Endothelial cell of hepatic sinusoid (primary cell): ENCODE measurements around the gene CDC7.

Source experiments
- in situ Hi-C: cut with HindIII; loops from 2 replicates; pipeline ENCODE4 v1.10.0; 2017; ENCODE audit warnings: low sequenced_read_pairs

CDC7 gene

DNA sequence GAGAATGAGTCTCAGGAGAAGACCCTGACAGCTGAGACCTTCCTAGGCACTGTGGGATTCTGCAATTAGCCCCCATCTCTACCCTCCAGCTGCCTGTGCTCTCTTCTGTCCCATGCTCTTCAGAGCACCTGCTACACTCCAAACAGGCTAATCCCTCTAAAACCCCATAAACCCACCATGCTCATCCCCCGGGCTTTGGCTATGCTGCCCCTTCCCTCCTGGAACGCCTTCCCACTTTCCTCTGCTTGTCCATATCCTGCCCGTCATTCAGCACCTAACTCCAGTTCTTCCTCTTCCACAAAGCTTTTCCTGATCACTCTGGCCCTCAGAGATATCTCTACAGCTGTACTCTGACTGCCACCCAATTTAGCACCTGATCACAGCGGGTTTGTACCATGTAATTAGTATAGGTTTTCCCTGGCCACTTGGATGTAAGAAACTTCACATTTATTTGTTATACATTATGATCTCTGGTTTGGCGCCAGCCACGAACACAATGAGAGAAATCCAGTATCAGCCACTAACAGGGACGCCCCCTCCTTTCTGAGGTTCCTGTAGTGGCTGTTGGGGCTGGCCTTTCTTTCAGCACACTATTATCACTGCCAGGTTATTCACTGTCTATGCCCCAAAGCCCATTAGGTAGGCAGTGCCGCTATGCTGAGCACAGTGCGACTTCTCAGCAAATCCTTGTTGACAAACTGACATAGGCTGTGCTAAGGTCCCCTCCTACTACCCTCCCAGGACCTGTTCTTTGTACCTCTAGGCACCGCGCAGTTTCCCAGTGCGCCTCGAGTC lies 45.1 kb downstream of the CDC7 start:
- in situ Hi-C loops = no loop called here

DNA sequence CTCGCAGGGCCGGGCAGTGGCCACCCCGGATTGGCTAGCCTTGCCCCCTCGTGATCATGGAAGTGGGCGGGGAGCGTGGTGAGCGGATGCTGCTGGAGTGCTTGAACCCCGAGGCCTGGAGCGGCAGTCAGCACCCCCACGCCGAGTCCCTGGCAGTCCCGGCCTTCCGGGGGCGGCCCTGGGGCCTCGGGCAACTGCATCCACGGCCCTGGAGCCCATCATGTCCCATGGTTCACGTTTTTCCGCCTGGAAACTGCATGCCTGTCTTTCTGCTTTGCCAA lies 45.6 kb downstream of the CDC7 start:
- in situ Hi-C loops = no loop called here

DNA sequence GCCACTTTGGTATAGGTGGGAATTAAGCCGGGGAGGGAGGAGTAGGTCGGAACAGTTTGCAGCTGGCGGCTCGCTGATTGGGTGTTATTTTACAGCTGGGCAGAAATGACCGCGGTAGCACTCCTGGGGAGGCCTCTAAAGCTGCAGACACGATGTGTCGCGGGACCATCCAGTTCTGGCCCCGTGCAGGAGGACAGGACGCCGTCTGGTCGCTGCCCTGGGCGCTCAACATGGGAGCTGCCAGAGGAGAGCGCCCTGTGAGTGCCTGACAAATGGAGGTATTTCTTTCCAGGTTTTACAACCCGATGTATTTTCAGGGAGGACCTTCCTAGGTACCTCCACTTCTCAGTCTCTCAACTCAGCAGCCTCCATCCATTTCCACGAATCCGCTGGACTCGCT lies 46.2 kb downstream of the CDC7 start:
- in situ Hi-C loops = no loop called here

DNA sequence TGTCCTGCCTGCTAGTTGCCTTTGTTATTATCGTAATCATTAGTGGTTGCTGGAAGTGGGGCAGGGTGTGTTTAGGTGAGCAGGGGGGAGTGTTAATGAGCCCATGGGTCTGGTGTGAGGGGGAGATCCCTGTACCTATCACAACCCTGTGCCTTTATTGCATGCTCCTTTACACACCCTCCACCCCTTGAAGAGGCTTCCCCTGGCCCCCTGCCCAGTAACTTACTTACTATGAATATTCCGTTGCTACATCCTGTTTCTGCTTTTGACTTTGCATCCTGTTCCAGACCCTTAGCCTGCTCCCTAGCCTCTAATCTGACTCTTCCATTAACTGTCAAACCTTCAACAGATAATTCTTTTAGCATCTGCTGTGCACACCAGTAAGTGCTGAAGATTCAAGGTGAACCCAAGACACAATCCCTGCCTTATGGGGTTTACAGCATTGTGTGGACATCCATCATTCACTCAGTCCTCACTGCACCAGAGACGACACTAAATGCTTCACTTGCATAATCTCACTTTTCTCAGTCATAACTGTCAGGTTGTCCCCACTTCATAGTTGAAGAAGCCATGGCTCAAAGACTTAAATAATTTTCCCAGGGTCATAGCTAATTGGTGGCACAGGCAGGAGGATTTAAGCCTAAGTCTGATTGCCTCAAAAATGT lies 47.9 kb downstream of the CDC7 start:
- in situ Hi-C loops = no loop called here

DNA sequence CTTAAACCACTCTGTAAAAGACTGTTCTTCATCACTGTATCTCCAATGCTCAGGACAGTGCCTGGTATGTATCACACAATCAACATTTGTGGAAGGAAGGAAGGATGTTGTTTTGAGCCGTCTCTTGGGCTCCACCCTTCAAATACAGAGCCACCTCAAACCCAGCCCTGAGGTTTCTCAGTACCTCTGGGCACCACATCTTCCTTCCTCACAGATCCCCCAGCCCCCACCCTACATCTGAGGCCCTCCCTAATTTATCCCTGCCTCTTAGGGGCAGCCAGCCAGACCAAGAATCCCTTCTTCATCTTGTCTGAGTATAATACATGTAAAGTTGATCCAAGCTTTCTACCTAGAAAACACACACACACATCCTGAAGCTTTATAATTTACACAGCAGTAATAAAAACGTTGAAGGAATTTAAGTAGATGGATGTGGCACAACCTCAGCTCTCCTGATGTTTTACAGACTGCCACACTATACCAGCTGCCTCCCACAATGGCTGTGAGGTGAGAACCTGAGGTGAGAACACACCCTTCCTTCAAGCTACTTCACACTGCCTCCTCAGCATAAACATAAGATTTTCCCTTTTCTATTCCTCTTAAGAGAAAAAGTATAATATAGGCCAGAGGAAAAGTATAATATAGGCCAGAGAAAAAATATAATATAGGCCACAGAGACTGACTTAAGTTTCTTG lies 48.5 kb downstream of the CDC7 start:
- in situ Hi-C loops = no loop called here

DNA sequence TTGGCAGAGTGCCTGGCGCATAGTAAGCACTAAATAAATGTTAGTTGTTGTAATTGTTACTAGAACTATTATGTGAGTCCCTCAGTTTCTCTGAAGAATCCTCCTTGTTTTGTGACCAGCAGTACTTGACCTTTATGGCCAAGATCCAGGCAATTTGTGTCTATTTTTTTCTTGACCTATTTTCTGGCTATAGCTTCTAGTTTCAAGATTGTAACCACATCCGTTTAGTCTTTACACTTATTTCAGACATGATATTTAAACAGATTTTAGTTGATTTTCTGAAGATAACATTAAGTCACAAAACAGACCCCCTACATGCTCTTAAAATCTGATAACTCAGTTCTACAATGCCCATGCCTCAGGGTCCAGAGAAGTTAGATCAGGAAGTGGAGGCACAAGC lies 50.3 kb downstream of the CDC7 start:
- in situ Hi-C loops = no loop called here

DNA sequence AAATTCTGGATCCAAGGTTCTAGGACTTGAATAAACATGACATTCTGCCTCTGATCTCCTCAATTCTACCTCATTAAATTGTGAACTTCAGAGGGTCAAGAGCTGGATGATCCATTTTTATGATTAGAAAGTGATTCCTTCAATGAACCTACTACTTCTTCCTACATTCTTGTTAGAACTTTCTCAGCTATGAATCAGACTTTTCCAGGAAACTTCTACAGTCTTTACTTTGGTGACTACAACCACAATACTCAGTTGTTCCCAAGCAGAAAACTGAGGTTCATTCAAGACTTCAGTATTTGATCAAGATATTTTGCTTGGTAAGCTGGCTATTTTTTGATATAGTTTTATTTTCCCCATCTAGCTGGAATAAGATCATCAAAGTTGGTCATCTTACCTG lies 51.4 kb downstream of the CDC7 start:
- in situ Hi-C loops = no loop called here

DNA sequence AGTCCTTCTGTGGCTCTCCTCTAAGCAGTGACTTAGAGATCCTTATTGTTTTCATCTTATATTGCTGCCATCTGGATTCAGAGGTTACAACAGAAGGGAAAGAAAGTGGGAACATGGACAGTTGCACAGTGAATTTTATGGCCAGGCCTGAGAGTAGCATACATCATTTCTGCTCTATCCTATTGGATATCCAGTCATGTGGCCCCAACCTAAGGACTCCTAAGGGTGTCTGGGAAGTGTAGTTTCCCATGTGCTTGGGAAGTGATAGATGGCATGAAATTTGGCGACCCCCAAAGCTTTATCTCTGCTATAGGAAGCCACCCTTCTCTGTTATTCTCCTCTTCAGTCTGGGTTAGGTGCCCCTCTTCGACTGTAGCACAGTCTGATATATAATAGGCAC lies 51.9 kb downstream of the CDC7 start:
- in situ Hi-C loops = no loop called here

DNA sequence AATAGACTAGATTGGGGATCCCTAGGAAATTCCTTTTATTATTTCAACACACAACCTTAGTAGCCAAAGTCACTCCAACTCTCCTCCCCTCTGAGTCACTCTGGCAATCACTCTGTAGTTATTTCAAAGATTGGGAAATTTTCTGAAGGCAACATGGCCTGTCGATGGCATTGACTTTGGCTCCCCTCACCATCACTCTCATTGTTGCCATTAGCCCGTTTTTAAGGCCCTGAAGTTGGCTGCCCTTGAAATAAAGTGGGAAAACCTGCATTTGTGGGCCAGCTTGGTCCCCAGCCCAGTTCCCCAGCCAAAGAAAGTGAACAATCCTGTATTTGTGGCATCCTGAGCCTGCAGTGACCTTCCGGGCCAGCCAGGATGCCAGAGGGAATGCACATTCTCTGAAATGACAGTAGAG lies 52.5 kb downstream of the CDC7 start:
- in situ Hi-C loops = no loop called here

DNA sequence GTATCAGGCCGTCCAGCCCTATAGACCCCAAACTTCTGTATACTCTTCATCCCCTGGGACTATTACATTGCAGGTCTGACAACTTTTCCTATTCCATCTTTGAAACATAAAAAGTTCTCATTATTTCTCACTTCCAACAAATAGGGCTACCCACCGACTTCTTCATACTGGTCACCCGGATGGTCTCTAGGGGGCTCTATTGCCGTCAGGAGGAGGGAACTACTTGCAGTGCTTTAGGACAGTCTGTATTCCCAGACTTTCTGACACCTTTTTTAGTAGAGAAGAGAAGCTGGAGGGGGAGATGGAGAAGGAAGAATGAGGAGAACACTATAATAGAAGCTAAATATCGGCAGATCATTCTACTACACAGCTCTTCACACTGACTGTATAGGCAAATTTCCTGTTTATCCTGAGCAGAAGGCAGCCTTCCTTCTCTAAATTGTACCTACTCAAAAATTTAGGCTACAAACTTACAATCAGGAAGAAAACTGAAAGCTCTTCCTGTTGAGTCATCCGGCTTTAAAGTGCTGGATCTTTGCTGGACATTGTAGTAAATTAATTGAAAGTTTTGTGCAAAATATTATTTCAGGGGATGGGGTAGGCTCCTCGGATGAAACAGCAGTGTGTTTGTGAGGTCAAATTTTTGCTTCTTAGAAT lies 54.6 kb downstream of the CDC7 start:
- in situ Hi-C loops = no loop called here

DNA sequence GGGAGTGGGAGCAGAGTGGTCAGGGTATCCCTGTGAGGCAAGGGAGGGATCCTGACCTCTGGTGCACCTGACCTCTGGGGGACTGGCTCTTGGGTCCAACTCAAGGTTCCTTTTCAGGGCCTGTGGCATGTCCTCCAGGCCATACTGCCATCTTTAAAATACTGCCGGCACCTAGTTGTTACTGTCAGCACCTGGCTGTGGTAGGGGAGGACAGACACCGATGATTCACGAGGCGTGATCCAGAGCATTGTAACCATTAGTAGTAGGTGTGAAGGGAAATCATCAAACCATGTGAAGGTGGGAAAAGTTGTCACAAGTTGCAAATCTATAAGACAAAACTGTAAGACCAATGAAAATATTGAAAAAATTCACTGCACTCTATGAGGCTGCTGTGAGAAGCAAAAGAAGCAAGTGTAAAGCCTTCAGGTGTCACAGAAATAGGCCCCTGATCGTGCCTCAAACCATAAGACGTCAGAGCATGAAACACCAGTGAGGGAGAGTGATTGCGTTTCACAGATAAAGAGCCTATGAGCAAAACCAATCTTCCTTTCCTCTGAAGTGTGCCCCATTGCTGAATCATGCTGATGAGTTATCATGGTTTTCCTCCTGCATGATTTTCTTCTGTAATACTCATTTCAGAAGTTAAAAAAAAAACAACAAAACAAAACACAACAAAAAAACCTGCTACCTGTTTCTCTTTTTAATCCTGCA lies 55.3 kb downstream of the CDC7 start:
- in situ Hi-C loops = no loop called here

DNA sequence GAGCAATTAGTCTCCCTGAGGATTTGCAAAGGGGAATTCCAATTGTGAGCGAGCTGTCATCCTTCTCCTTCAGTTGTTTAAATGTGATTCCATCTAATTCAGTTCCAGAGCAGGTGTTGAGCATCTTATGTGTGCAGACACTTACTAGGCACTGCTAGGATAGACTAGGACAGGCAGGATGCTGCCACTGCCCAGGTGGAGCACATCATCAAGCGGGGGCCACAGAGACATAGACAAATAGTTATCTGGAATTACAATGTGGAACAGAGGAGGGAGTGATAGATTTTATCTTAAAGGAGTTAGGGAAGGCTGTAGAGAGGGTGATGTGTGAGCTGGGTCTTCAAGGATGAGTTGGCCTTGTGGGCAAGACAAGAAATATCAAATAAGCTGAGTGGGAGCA lies 55.9 kb downstream of the CDC7 start:
- in situ Hi-C loops = no loop called here

DNA sequence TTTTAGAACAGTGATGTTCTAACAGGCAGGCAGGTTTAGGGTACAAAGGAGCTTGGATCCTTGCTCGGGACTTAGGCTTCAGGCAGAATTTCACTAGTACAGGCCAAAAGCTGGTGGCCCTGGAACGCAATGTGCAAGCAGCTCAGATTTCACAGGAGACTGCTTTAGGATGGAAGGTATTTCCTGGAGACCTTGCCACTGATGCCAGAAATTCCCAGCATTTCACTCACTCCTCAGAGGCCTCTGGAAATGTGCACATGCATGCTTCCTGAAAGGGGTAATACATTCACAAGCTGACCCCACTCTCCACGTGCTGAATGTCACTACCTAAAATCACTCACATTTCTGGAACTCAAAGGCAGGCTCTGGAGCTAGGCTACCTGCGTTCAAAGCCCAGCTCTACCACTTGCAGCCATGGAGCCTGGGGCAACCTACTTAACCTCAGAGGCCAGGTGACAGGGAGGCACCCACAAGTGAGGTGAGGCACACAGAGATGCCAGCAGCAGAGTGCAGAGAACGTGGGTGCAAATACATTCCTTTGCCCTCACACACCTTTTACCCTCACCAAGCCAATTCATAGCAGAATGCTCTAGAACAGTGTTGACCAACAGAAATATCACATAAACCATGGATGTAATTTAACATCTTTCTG lies 56.5 kb downstream of the CDC7 start:
- in situ Hi-C loops = no loop called here

DNA sequence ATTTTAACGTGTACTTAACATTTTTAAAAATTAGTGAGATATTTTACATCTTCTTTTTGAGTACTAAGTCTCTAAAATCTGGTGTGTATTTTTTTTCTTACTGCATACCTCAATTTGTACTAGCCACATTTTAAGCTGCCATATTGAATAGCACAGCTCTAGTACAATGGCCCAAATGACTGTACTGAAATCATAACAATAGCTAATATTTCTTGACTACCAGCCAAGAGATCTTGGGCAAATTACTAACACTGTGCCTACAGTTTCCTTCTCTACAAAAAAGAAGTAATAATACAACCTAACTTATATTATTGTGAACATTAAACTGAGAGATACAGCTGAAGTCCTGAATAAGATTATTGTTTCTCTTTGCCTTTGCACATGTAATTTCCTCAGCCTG lies 57.2 kb downstream of the CDC7 start:
- in situ Hi-C loops = no loop called here

DNA sequence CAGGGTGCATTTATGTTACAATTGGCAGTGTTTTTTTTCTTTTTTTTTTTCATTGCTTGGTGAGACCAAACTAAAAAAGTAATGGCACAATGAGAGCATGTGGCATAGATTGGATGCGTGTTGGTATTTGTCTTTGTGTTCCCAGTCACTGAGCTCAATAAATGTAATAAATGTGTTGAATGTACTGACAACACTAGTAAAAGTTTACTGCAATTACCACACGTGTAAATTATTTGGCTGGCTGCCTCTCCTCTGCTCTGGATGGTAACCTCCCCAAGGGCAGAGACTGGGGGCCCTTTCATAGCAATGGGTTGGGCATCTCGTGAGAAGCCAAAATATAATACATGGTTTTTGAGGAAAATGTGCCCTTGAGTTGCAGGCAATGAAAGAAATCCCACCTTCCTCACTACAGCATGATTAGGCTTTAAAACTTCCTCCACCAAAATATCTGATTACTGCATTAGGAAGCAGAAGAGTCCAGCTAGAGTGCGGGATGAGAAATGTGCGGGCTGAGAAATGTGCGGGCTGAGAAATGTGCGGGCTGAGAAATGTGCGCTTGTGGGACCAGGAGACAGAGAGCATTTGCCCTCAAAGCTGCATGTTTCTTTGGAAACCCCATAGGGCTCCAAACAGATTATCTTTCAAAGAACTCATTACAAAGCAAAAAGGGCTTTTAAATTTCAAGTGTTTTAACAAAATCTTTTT lies 58.5 kb downstream of the CDC7 start:
- in situ Hi-C loops = no loop called here

DNA sequence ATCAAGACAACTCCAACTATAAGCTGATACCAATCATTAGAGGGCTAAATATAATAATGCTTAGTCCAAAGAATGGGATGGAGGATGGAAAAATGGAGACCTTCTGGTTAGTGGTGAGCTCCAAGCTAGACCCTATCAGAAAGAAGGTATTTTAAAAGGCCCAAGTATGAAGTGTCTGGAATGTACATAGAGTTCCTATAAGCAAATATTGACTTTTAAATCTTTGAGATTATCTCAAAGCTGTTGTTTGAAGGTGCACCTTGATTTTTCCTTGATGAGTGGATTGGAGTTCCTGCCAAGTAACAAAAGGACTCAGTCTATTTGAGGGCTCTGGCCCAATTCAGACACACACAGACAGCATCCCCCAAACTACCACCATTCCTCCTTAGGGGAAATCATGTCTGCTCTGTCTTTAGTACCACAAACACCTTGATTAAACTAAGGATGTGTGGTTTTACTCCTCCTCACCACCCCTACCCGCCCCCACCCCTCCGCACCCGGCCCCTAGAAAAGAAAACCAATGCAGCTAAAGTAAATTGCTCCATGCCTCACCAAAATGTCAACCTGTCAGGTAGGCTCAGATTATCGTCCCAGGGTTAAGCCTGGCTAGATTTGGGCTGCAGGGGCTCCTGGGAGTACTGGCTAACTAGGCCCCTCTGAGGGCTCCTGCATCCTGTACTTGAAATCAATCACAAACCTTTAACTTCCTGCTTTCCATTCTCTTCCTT lies 59.4 kb downstream of the CDC7 start:
- in situ Hi-C loops = no loop called here

DNA sequence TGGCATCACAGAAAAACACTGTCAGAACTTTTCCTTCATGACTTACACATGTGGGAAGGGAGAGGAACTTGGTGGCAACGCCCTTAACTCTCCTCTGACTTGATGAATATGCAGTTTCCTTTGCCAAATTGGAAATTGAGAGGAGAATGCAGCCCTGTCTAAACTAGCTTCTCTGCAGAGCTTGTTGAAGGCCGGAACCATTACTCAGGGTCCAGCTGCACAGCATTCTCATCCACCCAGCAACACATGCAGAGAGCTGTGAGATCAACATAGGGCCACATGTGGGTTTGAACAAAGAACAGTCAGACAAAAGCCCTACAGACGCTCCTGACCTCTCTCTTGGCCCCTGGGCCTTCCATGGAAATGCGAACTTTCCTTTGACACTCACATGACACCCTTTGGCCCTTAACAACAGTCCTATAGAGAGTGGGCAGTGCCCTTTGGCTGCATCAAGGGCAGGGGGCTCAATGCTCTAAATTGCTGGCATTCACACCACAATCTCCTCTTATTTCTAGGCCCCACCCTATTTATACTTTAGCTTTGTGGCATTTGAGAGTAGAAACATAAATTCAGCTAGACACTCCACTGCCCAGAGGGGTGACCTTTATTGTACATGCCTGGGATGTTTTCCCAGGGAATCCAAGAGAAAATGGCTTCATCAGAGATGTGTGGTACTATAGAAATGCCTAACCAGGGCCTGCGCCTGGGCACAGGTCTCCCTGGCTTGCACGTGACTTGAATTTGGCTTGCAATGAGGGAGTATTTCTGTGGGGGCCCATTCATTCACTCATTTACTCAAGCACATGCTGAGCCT lies 64.4 kb downstream of the CDC7 start:
- in situ Hi-C loops = no loop called here

DNA sequence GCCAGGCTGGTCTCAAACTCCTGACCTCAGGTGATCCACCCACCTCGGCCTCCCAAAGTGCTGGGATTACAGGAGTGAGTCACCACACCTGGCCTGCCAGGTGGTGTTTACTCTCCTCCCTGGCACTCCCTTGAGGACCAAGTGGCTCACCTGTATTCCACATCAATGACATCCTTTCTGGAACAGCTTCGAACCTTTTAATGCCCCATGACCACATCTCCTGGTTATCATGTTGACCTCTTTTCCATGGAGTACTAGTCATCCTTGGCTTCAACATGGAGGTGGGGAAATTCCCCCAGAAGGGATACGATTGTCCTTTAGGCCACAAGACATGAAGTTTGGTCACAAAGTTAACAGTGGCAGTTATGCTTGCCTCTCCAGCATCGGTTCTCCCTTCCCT lies 66.9 kb downstream of the CDC7 start:
- in situ Hi-C loops = no loop called here

DNA sequence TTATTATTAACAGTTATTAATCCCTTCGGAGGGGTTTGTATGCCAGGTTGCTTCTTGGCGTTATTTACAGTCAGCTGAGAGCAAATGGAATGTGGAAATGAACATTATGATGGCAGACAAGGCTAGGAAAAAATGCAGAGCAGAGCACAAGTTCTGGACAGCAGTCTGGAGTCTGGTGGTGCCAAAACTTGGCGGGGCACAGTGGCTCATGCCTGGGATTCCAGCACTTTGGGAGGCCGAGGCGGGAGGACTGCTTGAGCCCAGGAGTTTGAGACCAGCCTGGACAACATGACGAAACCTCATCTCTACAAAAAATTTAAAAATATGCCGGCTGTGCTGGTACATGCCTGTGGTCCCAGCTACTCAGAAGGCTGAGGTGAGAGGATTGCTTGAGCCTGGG lies 67.6 kb downstream of the CDC7 start:
- in situ Hi-C loops = no loop called here
